Endothelial cell of hepatic sinusoid (primary cell): ENCODE data around the gene GJB4.
"Not testable (repeated sequence)": the region's sequence is repeated elsewhere in the genome, so short reads cannot be mapped to it uniquely, and the experiment has no call there.

Source experiments
- in situ Hi-C: cut with HindIII; loops from 2 replicates; pipeline ENCODE4 v1.10.0; 2017; ENCODE audit warnings: low sequenced_read_pairs

The GJB4 gene

GRCh38 chr1:34794790-34795180, 35.2 kb downstream of the GJB4 start:
- in situ Hi-C loops: no loop called here

GRCh38 chr1:34795916-34796315, 36.4 kb downstream of the GJB4 start:
- in situ Hi-C loops: no loop called here

- in situ Hi-C loops: no loop called here
Observed at GRCh38 chr1:34796990-34797389, 37.5 kb downstream of the GJB4 start.

GRCh38 chr1:34800214-34800613, 40.7 kb downstream of the GJB4 start:
- in situ Hi-C loops: no loop called here

- in situ Hi-C loops: no loop called here
Observed at GRCh38 chr1:34803770-34804169, 44.2 kb downstream of the GJB4 start.

- in situ Hi-C loops: no loop called here
Observed at GRCh38 chr1:34806396-34806795, 46.9 kb downstream of the GJB4 start.

- in situ Hi-C loops: no loop called here
Observed at GRCh38 chr1:34808051-34808810, 48.7 kb downstream of the GJB4 start.

- in situ Hi-C loops: not testable (repeated sequence)
Observed at GRCh38 chr1:34810781-34811180, 51.2 kb downstream of the GJB4 start.
